Keratinocyte (primary cell): ENCODE data around the gene SPG11. TPM values are rescaled to one million over a fixed set of nuclear protein-coding genes. Genes with fewer than 3 reads are reported as not detected.

Experiments
- DNase-seq: peaks from one replicate; pipeline ENCODE4 v3.0.0-alpha.2; 2011; ENCODE audit warnings: low read depth, missing footprints, low spot score
- FAIRE-seq: peaks from 2 replicates; lab custom pipeline; 2011; peaks lifted over from hg19 to GRCh38; lab: Jason Lieb, UNC
- H2AFZ ChIP-seq: 2 replicates; pipeline ENCODE4 v1.6.0; 2012; ENCODE audit warnings: low read length, control low read depth, inconsistent platforms; ENCODE audit not compliant: control insufficient read depth
- H3K27ac ChIP-seq: 2 replicates; pipeline ENCODE4 v1.5.1; 2011; ENCODE audit warnings: low read length; ENCODE audit not compliant: control insufficient read depth, insufficient read depth
- H3K27me3 ChIP-seq: 3 replicates; pipeline ENCODE4 v1.6.0; 2011; ENCODE audit warnings: low read length; ENCODE audit not compliant: control insufficient read depth, insufficient read depth; ENCODE audit errors: extremely low read depth
- H3K36me3 ChIP-seq, 2 experiments: 2 replicates in 1 of 2; 3 replicates in 1 of 2; pipeline ENCODE4 v1.5.1; 2011; ENCODE audit warnings: low read length in 2 of 2, mild to moderate bottlenecking in 1 of 2; ENCODE audit not compliant: control insufficient read depth in 2 of 2, insufficient read depth in 2 of 2; ENCODE audit errors: extremely low read depth in 1 of 2
- H3K4me1 ChIP-seq: 3 replicates; pipeline ENCODE4 v1.5.1; 2011; ENCODE audit warnings: low read length; ENCODE audit not compliant: control insufficient read depth, insufficient read depth; ENCODE audit errors: extremely low read depth
- H3K4me2 ChIP-seq: 3 replicates; pipeline ENCODE4 v1.6.0; 2011; ENCODE audit warnings: low read depth, low read length; ENCODE audit not compliant: control insufficient read depth, insufficient read depth; ENCODE audit errors: extremely low read depth
- H3K4me3 ChIP-seq, 3 experiments: fragments of 200-600 bp in 1 of 3; sonication (generic) in 1 of 3; 2 replicates in 2 of 3; 3 replicates in 1 of 3; pipeline ENCODE4 v1.5.1; 2011 to 2016; ENCODE audit warnings: low read length in 3 of 3, mild to moderate bottlenecking in 3 of 3, control low read depth in 2 of 3, inconsistent platforms in 1 of 3, low read depth in 1 of 3, mixed read lengths in 1 of 3, mixed run types in 1 of 3, moderate library complexity in 1 of 3; ENCODE audit not compliant: control insufficient read depth in 2 of 3, insufficient read depth in 2 of 3; ENCODE audit errors: extremely low read depth in 1 of 3
- H3K79me2 ChIP-seq: 2 replicates; pipeline ENCODE4 v1.6.0; 2012; ENCODE audit warnings: low read length; ENCODE audit not compliant: control insufficient read depth, insufficient read depth
- H3K9ac ChIP-seq: 3 replicates; pipeline ENCODE4 v1.6.0; 2011; ENCODE audit warnings: low read length; ENCODE audit not compliant: control insufficient read depth, insufficient read depth; ENCODE audit errors: extremely low read depth
- H3K9me1 ChIP-seq: 3 replicates; pipeline ENCODE4 v1.6.0; 2011; ENCODE audit warnings: low read length; ENCODE audit not compliant: control insufficient read depth, insufficient read depth; ENCODE audit errors: extremely low read depth
- H3K9me3 ChIP-seq: 2 replicates; pipeline ENCODE4 v1.5.1; 2012; ENCODE audit warnings: low read depth, low read length; ENCODE audit not compliant: control insufficient read depth
- H4K20me1 ChIP-seq: 3 replicates; pipeline ENCODE4 v1.6.0; 2011; ENCODE audit warnings: low read length; ENCODE audit not compliant: control insufficient read depth, insufficient read depth; ENCODE audit errors: extremely low read depth
- EZH2 ChIP-seq: IDR thresholded peaks from one replicate; pipeline ENCODE4 v1.6.1; 2012; ENCODE audit warnings: inconsistent platforms, mild to moderate bottlenecking, low read length, moderate library complexity
- dilution Hi-C: fragments of 300-500 bp; cut with MboI; formaldehyde crosslinking; loops from one replicate; pipeline ENCODE4 v1.7.0; 2020; ENCODE audit warnings: low sequenced_read_pairs; ENCODE audit not compliant: extremely low pct_ligation_motif_present
- polyA plus RNA-seq, 5 experiments: library from polyadenylated mRNA; depleted of rRNA in 3 of 5; stranded (reverse) in 3 of 5; stranded (forward) in 1 of 5; unstranded in 1 of 5; fragments of >200 nt; gene quantifications; 1 replicate in 1 of 5; 2 replicates in 3 of 5; 3 replicates in 1 of 5; pipeline versions ENCODE4 v1.2.1 to v1.2.3, GENCODE V29; 2011 to 2012; ENCODE audit warnings: missing spikeins in 2 of 5, low read depth in 1 of 5, low replicate concordance in 1 of 5
- TF ChIP-seq, protein P1 (sequence below), 3 experiments: IDR thresholded peaks in 1 of 3; conservative IDR thresholded peaks in 1 of 3; optimal IDR thresholded peaks in 1 of 3; 2 replicates in 2 of 3; 3 replicates in 1 of 3; pipeline versions ENCODE3 to v1.5.1; 2011; ENCODE audit warnings: low read length in 3 of 3, mild to moderate bottlenecking in 3 of 3, moderate library complexity in 2 of 3, control low read depth in 1 of 3, inconsistent platforms in 1 of 3; ENCODE audit not compliant: insufficient read depth in 2 of 3; ENCODE audit errors: extremely low read depth in 1 of 3

SPG11 gene
- polyA plus RNA-seq, 1 donor (not counting 4 experiments of a cell fraction or from before 2014, with no cell fraction given) = 41.5 TPM

DNA sequence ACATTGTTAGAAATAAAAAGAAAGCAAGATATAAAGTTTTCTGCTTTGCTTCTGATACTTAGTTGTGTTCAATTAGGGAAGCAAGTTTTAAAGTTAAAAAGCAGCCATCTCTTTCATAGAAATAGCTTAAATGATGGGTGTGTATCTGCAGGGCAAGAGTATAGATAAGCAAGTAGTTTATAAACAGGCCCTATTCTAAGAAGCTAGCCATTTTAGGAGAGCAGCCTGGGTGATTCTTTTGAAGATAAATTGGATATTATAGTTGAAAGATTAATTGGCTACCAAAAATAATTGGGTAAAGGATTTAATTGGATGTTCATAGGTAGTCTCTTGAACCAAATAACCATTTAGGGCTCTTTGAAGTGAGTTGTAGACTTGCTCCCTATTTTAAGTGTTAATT lies 120.9 kb downstream of the SPG11 start:
- Histone ChIP-seq H3K27ac (no peak overlapping the region), H3K4me3 (no peak overlapping the region), H3K9me1 (no peaks in the 10 kb centered on the region), H3K4me2 (no peak overlapping the region), H3K27me3 (no peaks in the 10 kb centered on the region), H2AFZ (no peak overlapping the region), H3K9me3 (no peaks in the 10 kb centered on the region), H3K9ac (no peak overlapping the region), H3K36me3 (peaks cover 0 to 19% of the 10 kb centered on the region in 2 experiments), H4K20me1 (peaks cover 12% of the 10 kb centered on the region), H3K79me2 (peaks cover 95% of the 10 kb centered on the region), H3K4me1 (peaks cover 27% of the 10 kb centered on the region)
- no peak for DNase-seq
- TF ChIP-seq EZH2 = no peak
- TF ChIP-seq, protein P1, sequence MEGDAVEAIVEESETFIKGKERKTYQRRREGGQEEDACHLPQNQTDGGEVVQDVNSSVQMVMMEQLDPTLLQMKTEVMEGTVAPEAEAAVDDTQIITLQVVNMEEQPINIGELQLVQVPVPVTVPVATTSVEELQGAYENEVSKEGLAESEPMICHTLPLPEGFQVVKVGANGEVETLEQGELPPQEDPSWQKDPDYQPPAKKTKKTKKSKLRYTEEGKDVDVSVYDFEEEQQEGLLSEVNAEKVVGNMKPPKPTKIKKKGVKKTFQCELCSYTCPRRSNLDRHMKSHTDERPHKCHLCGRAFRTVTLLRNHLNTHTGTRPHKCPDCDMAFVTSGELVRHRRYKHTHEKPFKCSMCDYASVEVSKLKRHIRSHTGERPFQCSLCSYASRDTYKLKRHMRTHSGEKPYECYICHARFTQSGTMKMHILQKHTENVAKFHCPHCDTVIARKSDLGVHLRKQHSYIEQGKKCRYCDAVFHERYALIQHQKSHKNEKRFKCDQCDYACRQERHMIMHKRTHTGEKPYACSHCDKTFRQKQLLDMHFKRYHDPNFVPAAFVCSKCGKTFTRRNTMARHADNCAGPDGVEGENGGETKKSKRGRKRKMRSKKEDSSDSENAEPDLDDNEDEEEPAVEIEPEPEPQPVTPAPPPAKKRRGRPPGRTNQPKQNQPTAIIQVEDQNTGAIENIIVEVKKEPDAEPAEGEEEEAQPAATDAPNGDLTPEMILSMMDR (optimal IDR thresholded peaks at IDR 0.05 in 1 of 3, IDR thresholded peaks at IDR 0.05 in 1 of 3, conservative IDR thresholded peaks at IDR 0.05 in 1 of 3; ENCODE audit: extremely low read depth in 1 of 3, insufficient read depth in 2 of 3, low read length in 3 of 3) = no peak
- FAIRE-seq = no peak
- dilution Hi-C loops = no loop called here

DNA sequence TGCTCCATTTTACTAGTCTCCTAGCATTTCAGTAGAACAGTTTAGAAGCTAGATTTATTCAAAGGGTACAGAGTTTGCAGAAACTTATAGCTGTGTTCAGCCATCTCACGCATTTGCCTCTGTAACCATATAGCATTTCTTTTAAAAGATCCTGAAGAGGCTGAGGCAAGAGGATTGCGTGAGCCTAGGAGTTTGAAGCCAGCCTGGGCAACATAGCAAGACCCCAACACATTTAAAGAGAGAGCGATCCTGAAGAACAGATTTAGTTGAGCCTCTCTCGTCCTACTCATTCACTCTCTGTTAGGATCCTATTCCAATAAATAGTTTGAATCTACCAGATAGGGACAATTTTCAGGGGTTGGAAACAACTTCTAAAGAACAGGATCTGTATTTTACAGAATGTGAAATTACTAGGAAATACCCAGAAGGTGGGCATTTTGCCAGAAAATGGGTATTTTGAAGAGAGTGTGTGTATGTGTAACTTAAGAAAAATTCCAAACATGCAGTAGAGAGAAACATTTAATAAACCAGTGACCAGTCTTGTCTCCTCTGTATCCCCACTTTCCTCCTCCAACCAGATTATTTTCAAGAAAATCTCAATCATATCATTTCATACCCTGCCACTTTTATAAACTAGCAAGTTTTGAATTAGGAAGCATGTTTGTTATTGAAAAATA lies 122.0 kb downstream of the SPG11 start:
- H4K20me1 ChIP-seq = peaks cover 12% of the 10 kb centered on the region
- H3K9me3 ChIP-seq = no peaks in the 10 kb centered on the region
- H3K9ac ChIP-seq = no peak overlapping the region
- DNase-seq = no peak
- H2AFZ ChIP-seq = no peak overlapping the region
- peak overlapping the region; percentile 59 for H3K4me2 ChIP-seq
- peaks cover 27% of the 10 kb centered on the region for H3K4me1 ChIP-seq
- no peaks in the 10 kb centered on the region for H3K27me3 ChIP-seq
- H3K4me3 ChIP-seq = peak overlapping the region in 1 of 3 experiments; percentile 5
- H3K36me3 ChIP-seq = peaks cover 0 to 19% of the 10 kb centered on the region in 2 experiments
- H3K9me1 ChIP-seq = no peaks in the 10 kb centered on the region
- no peak for FAIRE-seq
- dilution Hi-C loops = no loop called here
- peaks cover 88% of the 10 kb centered on the region for H3K79me2 ChIP-seq
- no peak overlapping the region for H3K27ac ChIP-seq
- no peak for TF ChIP-seq EZH2
- TF ChIP-seq, protein P1 (optimal IDR thresholded peaks at IDR 0.05 in 1 of 3, IDR thresholded peaks at IDR 0.05 in 1 of 3, conservative IDR thresholded peaks at IDR 0.05 in 1 of 3; ENCODE audit: extremely low read depth in 1 of 3, insufficient read depth in 2 of 3, low read length in 3 of 3) = no peak
